SU-DHL-6 (cell line): Measurements from ENCODE around the gene CCDC81.

Experiments used
- CTCF ChIP-seq: fragments of 200-600 bp; sonication (generic); IDR thresholded peaks from one replicate; pipeline ENCODE4 v1.5.1; 2017; ENCODE audit warnings: antibody characterized with exemption, mild to moderate bottlenecking, low read length, moderate library complexity; ENCODE audit not compliant: insufficient read depth, poor library complexity, severe bottlenecking
- EZH2phosphoT487 ChIP-seq: fragments of 200-600 bp; sonication (generic), shearing (Covaris generic); conservative IDR thresholded peaks from 2 replicates; pipeline ENCODE4 v1.6.1; 2018; ENCODE audit warnings: mild to moderate bottlenecking, antibody characterized with exemption, low read length, moderate library complexity, mixed read lengths

- TF ChIP-seq CTCF (no peak), EZH2phosphoT487 (no peak)
These were observed 66.2 kb downstream of the CCDC81 start for GRCh38 chr11:86440843-86441242.
